Panc1 (cell line): ENCODE measurements around the gene PAX7. TPM values are rescaled to one million over a fixed set of nuclear protein-coding genes. Genes with fewer than 3 reads are reported as not detected.

Experiments used
- ATAC-seq: fragments of 200-7000 bp; cut with Tn5 transposase; 2 replicates; pipeline ENCODE4 v1.9.1; 2020; ENCODE audit warnings: mild to moderate bottlenecking, moderate library complexity
- BruUV-seq: library from RNA; stranded (reverse); fragments of 400-500 nt; replicated peaks from 2 replicates; lab custom pipeline; 2021; lab: Mats Ljungman, UMichigan
- CTCF ChIA-PET: fragments of 300-600 bp; sonication (Branson Sonifier 250); formaldehyde crosslinking; loops from one replicate; lab custom pipeline; 2022; ENCODE audit warnings: antibody characterized with exemption; lab: Charles Lee
- POLR2A ChIA-PET: fragments of 300-600 bp; sonication (Branson Sonifier 250); formaldehyde crosslinking; loops from one replicate; lab custom pipeline; 2022; ENCODE audit warnings: antibody characterized with exemption; lab: Charles Lee
- DNase-seq: peaks from one replicate; pipeline ENCODE4 v3.0.0-alpha.2; 2010; ENCODE audit warnings: low read depth, low spot score
- H3K27ac ChIP-seq: 2 replicates; pipeline ENCODE4 v1.5.1; 2011; ENCODE audit warnings: mild to moderate bottlenecking, low read length, inconsistent platforms
- H3K27me3 ChIP-seq: fragments of 200-500 bp; sonication (Bioruptor generic); 2 replicates; pipeline ENCODE4 v1.6.0; 2014; ENCODE audit warnings: low read length, inconsistent platforms; ENCODE audit not compliant: control insufficient read depth, insufficient read depth
- H3K36me3 ChIP-seq: fragments of 200-500 bp; sonication (Bioruptor generic); 2 replicates; pipeline ENCODE4 v1.5.1; 2014; ENCODE audit warnings: inconsistent platforms, mild to moderate bottlenecking, low read length, moderate library complexity; ENCODE audit not compliant: control insufficient read depth, insufficient read depth
- H3K4me1 ChIP-seq: 2 replicates; pipeline ENCODE4 v1.5.1; 2011; ENCODE audit warnings: inconsistent platforms, mild to moderate bottlenecking, low read length, moderate library complexity; ENCODE audit not compliant: control insufficient read depth, insufficient read depth
- H3K4me3 ChIP-seq, 2 experiments: 2 replicates each; pipeline ENCODE4 v1.5.1; 2011 to 2012; ENCODE audit warnings: low read depth in 2 of 2, low read length in 2 of 2, mild to moderate bottlenecking in 2 of 2, inconsistent platforms in 1 of 2, moderate library complexity in 1 of 2
- H3K9me3 ChIP-seq: fragments of 200-500 bp; sonication (Bioruptor generic); 2 replicates; pipeline ENCODE4 v1.5.1; 2014; ENCODE audit warnings: low read depth, mild to moderate bottlenecking, inconsistent platforms, low read length, moderate library complexity; ENCODE audit not compliant: control insufficient read depth, insufficient read depth
- CTCF ChIP-seq: fragments of 450-650 bp; IDR thresholded peaks from 2 replicates; pipeline ENCODE4 v1.5.1; 2017; ENCODE audit warnings: mild to moderate bottlenecking
- POLR2AphosphoS5 ChIP-seq: IDR thresholded peaks from 2 replicates; pipeline ENCODE4 v1.6.1; 2012; ENCODE audit warnings: mild to moderate bottlenecking, low read depth, low read length, moderate library complexity
- REST ChIP-seq, 2 experiments: IDR thresholded peaks; 2 replicates each; pipeline ENCODE4 v1.6.1; 2011 to 2012; ENCODE audit warnings: low read depth in 2 of 2, control low read depth in 1 of 2, low read length in 1 of 2, mild to moderate bottlenecking in 1 of 2, moderate library complexity in 1 of 2; ENCODE audit not compliant: insufficient read depth in 1 of 2
- SIN3A ChIP-seq: IDR thresholded peaks from 2 replicates; pipeline ENCODE4 v1.6.1; 2012; ENCODE audit warnings: low read depth, mild to moderate bottlenecking, low read length, moderate library complexity, borderline replicate concordance; ENCODE audit not compliant: insufficient read depth
- TCF7L2 ChIP-seq: IDR thresholded peaks from 2 replicates; pipeline ENCODE4 v1.6.1; 2011; ENCODE audit warnings: mild to moderate bottlenecking, low read depth, low read length, inconsistent platforms
- in situ Hi-C: cut with HindIII; loops from 2 replicates; pipeline ENCODE4 v1.10.0; 2016; ENCODE audit warnings: low sequenced_read_pairs, low pct_unique_long_range_greater_than_20kb
- intact Hi-C: fragments of 100-400 bp; cut with micrococcal nuclease; formaldehyde crosslinking; loops from one replicate; pipeline ENCODE4 v1.10.0; 2022; ENCODE audit not compliant: unreplicated experiment
- total RNA-seq: library from RNA; stranded (reverse); gene quantifications from one replicate; pipeline ENCODE4 v1.2.1, GENCODE V29; 2021; ENCODE audit not compliant: unreplicated experiment

Gene PAX7
- total RNA-seq, 1 experiment from 2014 or later: not detected

- in situ Hi-C loops: no loop called here
- TF ChIP-seq SIN3A (no peak), REST (IDR thresholded peaks at IDR 0.05; ENCODE audit: insufficient read depth in 1 of 2, low read depth in 2 of 2, low read length in 1 of 2) (no peak), TCF7L2 (no peak), CTCF (no peak), POLR2AphosphoS5 (no peak)
- BruUV-seq: no TSS peak
- Histone ChIP-seq H3K27ac (no peak overlapping the region), H3K9me3 (no peaks in the 10 kb centered on the region), H3K27me3 (peaks cover 46% of the 10 kb centered on the region), H3K36me3 (no peaks in the 10 kb centered on the region), H3K4me1 (no peaks in the 10 kb centered on the region), H3K4me3 (no peak overlapping the region)
- ChIA-PET POLR2A (no interaction called here), CTCF (no interaction called here)
- intact Hi-C loops: no loop called here
- ATAC-seq: no peak
- no peak for DNase-seq
These were observed 1.6 kb downstream of the PAX7 start for GRCh38 chr1:18632218-18632588.

GRCh38 chr1:18632783-18633421 lies 2.3 kb downstream of the PAX7 start:
- CTCF ChIA-PET: no interaction called here
- POLR2A ChIA-PET: no interaction called here
- Histone ChIP-seq H3K36me3 (no peaks in the 10 kb centered on the region), H3K9me3 (no peaks in the 10 kb centered on the region), H3K27me3 (peaks cover 50% of the 10 kb centered on the region), H3K4me1 (no peaks in the 10 kb centered on the region), H3K27ac (no peak overlapping the region), H3K4me3 (no peak overlapping the region)
- TF ChIP-seq TCF7L2 (no peak), REST (IDR thresholded peaks at IDR 0.05; ENCODE audit: insufficient read depth in 1 of 2, low read depth in 2 of 2, low read length in 1 of 2) (no peak), SIN3A (no peak)
- intact Hi-C loops (no loop called here), in situ Hi-C loops (no loop called here)
- no TSS peak for BruUV-seq
- ATAC-seq (no peak), DNase-seq (no peak)
